Lung (tissue), 12 donors: Measurements from ENCODE around the gene NYNRIN. TPM values are rescaled to one million over a fixed set of nuclear protein-coding genes. Genes with fewer than 3 reads are reported as not detected.
"Not testable (repeated sequence)": the region's sequence is repeated elsewhere in the genome, so short reads cannot be mapped to it uniquely, and the experiment has no call there.

Experiments used
- ATAC-seq: fragments of 200-7000 bp; cut with Tn5 transposase; one replicate; pipeline ENCODE4 v1.9.1; 2020; ENCODE audit warnings: moderate number of reproducible peaks; ENCODE audit not compliant: insufficient read depth, low FRiP score
- DNase-seq, 3 donors: peaks; one replicate each; pipeline ENCODE4 v3.0.0-alpha.2; 2013 to 2017
- H3K27ac ChIP-seq, 2 donors: one replicate each; pipeline ENCODE4 v1.5.1; 2013; ENCODE audit warnings: mild to moderate bottlenecking in 2 of 2, moderate library complexity in 2 of 2, control low read depth in 1 of 2, inconsistent platforms in 1 of 2, low read depth in 1 of 2, low read length in 1 of 2
- H3K27me3 ChIP-seq, 3 donors: one replicate each; pipeline ENCODE4 v1.5.1; 2013; ENCODE audit warnings: low read length in 2 of 3; ENCODE audit not compliant: control insufficient read depth in 3 of 3, insufficient read depth in 3 of 3
- H3K36me3 ChIP-seq, 4 donors: one replicate each; pipeline ENCODE4 v1.5.1; 2013; ENCODE audit warnings: low read length in 4 of 4, mild to moderate bottlenecking in 1 of 4, moderate library complexity in 1 of 4; ENCODE audit not compliant: control insufficient read depth in 4 of 4, insufficient read depth in 4 of 4
- H3K4me1 ChIP-seq, 5 donors: one replicate each; pipeline ENCODE4 v1.5.1; 2013; ENCODE audit warnings: low read length in 5 of 5, mild to moderate bottlenecking in 2 of 5, moderate library complexity in 1 of 5; ENCODE audit not compliant: control insufficient read depth in 5 of 5, insufficient read depth in 5 of 5
- H3K4me3 ChIP-seq: one replicate; pipeline ENCODE4 v1.5.1; 2013; ENCODE audit warnings: mild to moderate bottlenecking, control low read depth, moderate library complexity
- H3K9ac ChIP-seq, 2 donors: one replicate each; pipeline ENCODE4 v1.5.1; 2013; ENCODE audit warnings: low read length in 2 of 2, control low read depth in 1 of 2; ENCODE audit not compliant: insufficient read depth in 1 of 2
- H3K9me3 ChIP-seq, 4 donors: one replicate each; pipeline ENCODE4 v1.5.1; 2013; ENCODE audit warnings: low read length in 3 of 4, mild to moderate bottlenecking in 1 of 4, moderate library complexity in 1 of 4; ENCODE audit not compliant: control insufficient read depth in 4 of 4, insufficient read depth in 3 of 4
- CTCF ChIP-seq: IDR thresholded peaks from 2 replicates; pipeline ENCODE4 v1.5.1; 2012; ENCODE audit warnings: mild to moderate bottlenecking; ENCODE audit errors: control extremely low read depth, extremely low read depth
- WGBS, 2 donors: extraction: QIAGEN DNeasy Blood & Tissue Kit; methylation state at CpG; one replicate each; pipeline ENCODE4 v1.1.7; 2013; 5-methylcytosine and 5-hydroxymethylcytosine counted together
- polyA plus RNA-seq, 2 donors: library from polyadenylated mRNA; stranded (reverse); fragments of 200-250 nt; gene quantifications; one replicate each; pipeline ENCODE4 v1.2.1, GENCODE V29; 2013
- total RNA-seq, 2 donors: library from RNA; depleted of rRNA in 1 of 2; stranded (reverse); fragments of >200 nt in 1 of 2; gene quantifications; one replicate each; pipeline ENCODE4 v1.2.1, GENCODE V29; 2014 to 2021
- donor health status: control.
- donor health status: control.
- donor health status: Bipolar disorder and iron deficiency.
- donor health status: healthy.
- donor health status: DM: yes; HTN: yes; CAD: no.

NYNRIN gene
- total and polyA plus RNA-seq, 4 donors: 2.9 to 49.8 (median 10.2) TPM

DNA sequence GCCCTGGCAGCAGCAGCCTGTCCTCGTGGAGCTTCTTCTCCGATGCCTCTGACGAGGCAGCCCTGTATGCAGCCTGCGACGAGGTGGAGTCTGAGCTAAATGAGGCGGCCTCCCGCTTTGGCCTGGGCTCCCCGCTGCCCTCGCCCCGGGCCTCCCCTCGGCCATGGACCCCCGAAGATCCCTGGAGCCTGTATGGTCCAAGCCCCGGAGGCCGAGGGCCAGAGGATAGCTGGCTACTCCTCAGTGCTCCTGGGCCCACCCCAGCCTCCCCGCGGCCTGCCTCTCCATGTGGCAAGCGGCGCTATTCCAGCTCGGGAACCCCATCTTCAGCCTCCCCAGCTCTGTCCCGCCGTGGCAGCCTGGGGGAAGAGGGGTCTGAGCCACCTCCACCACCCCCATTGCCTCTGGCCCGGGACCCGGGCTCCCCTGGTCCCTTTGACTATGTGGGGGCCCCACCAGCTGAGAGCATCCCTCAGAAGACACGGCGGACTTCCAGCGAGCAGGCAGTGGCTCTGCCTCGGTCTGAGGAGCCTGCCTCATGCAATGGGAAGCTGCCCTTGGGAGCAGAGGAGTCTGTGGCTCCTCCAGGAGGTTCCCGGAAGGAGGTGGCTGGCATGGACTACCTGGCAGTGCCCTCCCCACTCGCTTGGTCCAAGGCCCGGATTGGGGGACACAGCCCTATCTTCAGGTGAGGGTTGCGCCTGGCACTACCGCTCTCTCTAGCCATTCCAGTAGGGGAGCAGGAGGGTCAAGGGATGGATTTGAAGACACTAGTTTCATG is 28.7 kb upstream of the NYNRIN start:
- Histone ChIP-seq H3K9ac (no peak overlapping the region), H3K36me3 (peaks cover 0 to 19% (median 5%) of the 10 kb centered on the region in 4 donors), H3K4me3 (no peak overlapping the region), H3K27ac (no peak overlapping the region), H3K4me1 (peaks cover 0 to 54% (median 13%) of the 10 kb centered on the region in 5 donors), H3K27me3 (no peaks in the 10 kb centered on the region), H3K9me3 (no peaks in the 10 kb centered on the region)
- DNase-seq (no peak), ATAC-seq (no peak)
- no peak for TF ChIP-seq CTCF
- WGBS, 2 donors: 85 to 90% methylated on average over 25 to 32 of the region's 32 CpGs

GRCh38 chr14:24370748-24371147 is 28.1 kb upstream of the NYNRIN start:
- DNase-seq (no peak), ATAC-seq (no peak)
- 67 to 71% methylated on average over 1 of the region's 1 CpG for WGBS, 2 donors
- Histone ChIP-seq H3K36me3 (peaks cover 0 to 24% (median 6%) of the 10 kb centered on the region in 4 donors), H3K9me3 (no peaks in the 10 kb centered on the region), H3K4me3 (no peak overlapping the region), H3K27me3 (no peaks in the 10 kb centered on the region), H3K4me1 (peaks cover 0 to 47% (median 8%) of the 10 kb centered on the region in 5 donors), H3K9ac (no peak overlapping the region), H3K27ac (peak overlapping the region in 1 of 2 donors; percentile 26)
- TF ChIP-seq CTCF: no peak

DNA sequence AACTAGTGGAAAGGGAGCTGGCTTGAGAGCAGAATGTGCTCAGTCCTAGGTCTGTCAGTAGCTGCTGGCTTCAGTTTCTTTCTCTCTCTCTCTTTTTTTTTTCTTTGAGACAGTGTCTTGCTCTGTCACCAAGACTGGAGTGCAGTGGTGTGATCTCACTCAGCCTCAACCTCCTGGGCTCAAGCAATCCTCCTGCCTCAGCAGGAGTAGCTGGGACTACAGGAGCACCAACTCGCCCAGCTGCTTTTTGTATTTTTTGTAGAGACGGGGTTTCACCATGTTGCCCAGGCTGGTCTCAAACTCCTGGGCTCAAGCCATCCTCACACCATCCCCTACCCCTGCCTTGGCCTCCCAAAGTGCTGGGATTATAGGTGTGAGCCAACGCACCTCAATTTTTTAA is 27.2 kb upstream of the NYNRIN start:
- not testable (repeated sequence) for H3K27me3 ChIP-seq, DNase-seq, H3K4me3 ChIP-seq, ATAC-seq, H3K27ac ChIP-seq, H3K9ac ChIP-seq, H3K9me3 ChIP-seq
- Histone ChIP-seq H3K36me3 (peaks cover 0 to 30% (median 6%) of the 10 kb centered on the region in 4 donors), H3K4me1 (peaks cover 0 to 42% (median 6%) of the 10 kb centered on the region in 5 donors)
- WGBS, 2 donors: 91 to 93% methylated on average over 3 of the region's 3 CpGs

- WGBS, 2 donors: 86 to 91% methylated on average over 12 of the region's 12 CpGs
- Histone ChIP-seq H3K36me3 (peaks cover 0 to 33% (median 6%) of the 10 kb centered on the region in 4 donors), H3K9ac (no peak overlapping the region), H3K4me3 (no peak overlapping the region), H3K27ac (no peak overlapping the region), H3K9me3 (no peaks in the 10 kb centered on the region), H3K4me1 (peaks cover 0 to 35% (median 10%) of the 10 kb centered on the region in 5 donors), H3K27me3 (no peaks in the 10 kb centered on the region)
- peak; percentile 43 to 80 (median 72) for DNase-seq
- ATAC-seq: no peak
- TF ChIP-seq CTCF: no peak
Measured at GRCh38 chr14:24372701-24373416, 25.9 kb upstream of the NYNRIN start.
